ENCODE measurements around the gene FAM221A. TPM values are rescaled to one million over a fixed set of nuclear protein-coding genes. Genes with fewer than 3 reads are reported as not detected.

FAM221A gene
- total RNA-seq, 3 donors from 2014 or later (not counting 1 experiment from before 2014, with no cell fraction given), result 5.7 to 7.4 (median 6.9) TPM

- no peak overlapping the region for H3K27ac ChIP-seq (ENCODE audit: low read length)
- Mint-ChIP-seq H3K27ac (no peak overlapping the region), H3K4me1 (peaks cover 7 to 9% of the 10 kb centered on the region in 2 donors), H3K4me3 (no peak overlapping the region), H3K9me3 (no peaks in the 10 kb centered on the region), H3K27me3 (ENCODE audit: low read depth in 2 of 2) (no peaks in the 10 kb centered on the region), H3K36me3 (no peaks in the 10 kb centered on the region)
- H3K9me3 ChIP-seq (ENCODE audit: control insufficient read depth, insufficient read depth, low read length), result no peaks in the 10 kb centered on the region
- no peak overlapping the region for H3K4me3 ChIP-seq (ENCODE audit: low read length)
- intact Hi-C loops (cut with micrococcal nuclease), result loop anchor here (5.0 to 10.0 kb wide), 3 partner anchors 127 to 968 kb away; no protein-coding TSS in a partner anchor
- no peaks in the 10 kb centered on the region for H3K27me3 ChIP-seq (ENCODE audit: control insufficient read depth, insufficient read depth, low read length)
- 70% methylated on average over 1 of the region's 2 CpGs for WGBS (ENCODE audit: insufficient coverage)
- H3K4me1 ChIP-seq (ENCODE audit: control insufficient read depth, insufficient read depth, low read length), result no peaks in the 10 kb centered on the region
- DNase-seq (no peak), ATAC-seq (no peak)
- no peak for TF ChIP-seq CTCF (IDR thresholded peaks at IDR 0.05)
- H3K36me3 ChIP-seq (ENCODE audit: control insufficient read depth, insufficient read depth, low read length), result peaks cover 7% of the 10 kb centered on the region
These were observed 18.8 kb downstream of the FAM221A start for GRCh38 chr7:23698822-23699221.

GRCh38 chr7:23700046-23700445 is 20.0 kb downstream of the FAM221A start:
- no peak overlapping the region for H3K27ac ChIP-seq (ENCODE audit: low read length)
- H3K4me1 Mint-ChIP-seq, result peaks cover 7 to 9% of the 10 kb centered on the region in 2 donors
- no peak overlapping the region for H3K27ac Mint-ChIP-seq
- H3K27me3 ChIP-seq (ENCODE audit: control insufficient read depth, insufficient read depth, low read length), result no peaks in the 10 kb centered on the region
- DNase-seq (no peak), ATAC-seq (no peak)
- H3K36me3 Mint-ChIP-seq, result peaks cover 11% of the 10 kb centered on the region
- no peaks in the 10 kb centered on the region for H3K27me3 Mint-ChIP-seq (ENCODE audit: low read depth in 2 of 2)
- H3K4me1 ChIP-seq (ENCODE audit: control insufficient read depth, insufficient read depth, low read length), result no peaks in the 10 kb centered on the region
- H3K4me3 Mint-ChIP-seq, result no peak overlapping the region
- H3K9me3 Mint-ChIP-seq, result no peaks in the 10 kb centered on the region
- no peak overlapping the region for H3K4me3 ChIP-seq (ENCODE audit: low read length)
- peaks cover 6% of the 10 kb centered on the region for H3K36me3 ChIP-seq (ENCODE audit: control insufficient read depth, insufficient read depth, low read length)
- no peaks in the 10 kb centered on the region for H3K9me3 ChIP-seq (ENCODE audit: control insufficient read depth, insufficient read depth, low read length)
- 98% methylated on average over 3 of the region's 4 CpGs for WGBS (ENCODE audit: insufficient coverage)
- intact Hi-C loops (cut with micrococcal nuclease), result no loop called here
- TF ChIP-seq CTCF (IDR thresholded peaks at IDR 0.05), result no peak

- Histone ChIP-seq H3K4me3 (ENCODE audit: low read length) (no peak overlapping the region), H3K27me3 (ENCODE audit: control insufficient read depth, insufficient read depth, low read length) (peaks cover 2% of the 10 kb centered on the region), H3K36me3 (ENCODE audit: control insufficient read depth, insufficient read depth, low read length) (peaks cover 7% of the 10 kb centered on the region), H3K27ac (ENCODE audit: low read length) (no peak overlapping the region), H3K9me3 (ENCODE audit: control insufficient read depth, insufficient read depth, low read length) (no peaks in the 10 kb centered on the region), H3K4me1 (ENCODE audit: control insufficient read depth, insufficient read depth, low read length) (no peaks in the 10 kb centered on the region)
- ATAC-seq (no peak), DNase-seq (no peak)
- Mint-ChIP-seq H3K36me3 (peaks cover 20% of the 10 kb centered on the region), H3K9me3 (peaks cover 2 to 5% of the 10 kb centered on the region in 2 donors), H3K27ac (no peak overlapping the region), H3K27me3 (ENCODE audit: low read depth in 2 of 2) (peaks cover 0 to 5% of the 10 kb centered on the region in 2 donors), H3K4me1 (peaks cover 0 to 5% of the 10 kb centered on the region in 2 donors), H3K4me3 (no peak overlapping the region)
- WGBS (ENCODE audit: insufficient coverage), result 95% methylated on average over 4 of the region's 7 CpGs
- TF ChIP-seq CTCF (IDR thresholded peaks at IDR 0.05), result no peak
- intact Hi-C loops (cut with micrococcal nuclease), result no loop called here
These were observed 29.2 kb downstream of the FAM221A start for GRCh38 chr7:23709081-23709750.

GRCh38 chr7:23710000-23710399 is 30.0 kb downstream of the FAM221A start, which contains the start of gene STK31:
TSS of gene STK31 (plus strand) at chr7:23710219. CDS start at chr7:23710286, 67 bp downstream.
- WGBS (ENCODE audit: insufficient coverage), result 94% methylated on average over 31 of the region's 33 CpGs
- Histone ChIP-seq H3K27me3 (ENCODE audit: control insufficient read depth, insufficient read depth, low read length) (peaks cover 2% of the 10 kb centered on the region), H3K4me3 (ENCODE audit: low read length) (no peak within 1 kb of the TSS), H3K27ac (ENCODE audit: low read length) (no peak within 1 kb of the TSS), H3K4me1 (ENCODE audit: control insufficient read depth, insufficient read depth, low read length) (no peaks in the 10 kb centered on the region), H3K9me3 (ENCODE audit: control insufficient read depth, insufficient read depth, low read length) (no peaks in the 10 kb centered on the region), H3K36me3 (ENCODE audit: control insufficient read depth, insufficient read depth, low read length) (peaks cover 7% of the 10 kb centered on the region)
- H3K27me3 Mint-ChIP-seq (ENCODE audit: low read depth in 2 of 2), result peaks cover 0 to 5% of the 10 kb centered on the region in 2 donors
- H3K9me3 Mint-ChIP-seq, result peaks cover 2 to 5% of the 10 kb centered on the region in 2 donors
- DNase-seq (no peak), ATAC-seq (no peak)
- no peak within 1 kb of the TSS for H3K4me3 Mint-ChIP-seq
- H3K4me1 Mint-ChIP-seq, result peaks cover 0 to 5% of the 10 kb centered on the region in 2 donors
- intact Hi-C loops (cut with micrococcal nuclease), result no loop called here
- peaks cover 12% of the 10 kb centered on the region for H3K36me3 Mint-ChIP-seq
- TF ChIP-seq CTCF (IDR thresholded peaks at IDR 0.05), result no peak
- no peak within 1 kb of the TSS for H3K27ac Mint-ChIP-seq

Measured in natural killer cell (primary cell).